ENCODE data around the gene RBBP8.
A peak's percentile ranks its signal among the peaks of the same experiment; 100 is the strongest.

Gene RBBP8

DNA sequence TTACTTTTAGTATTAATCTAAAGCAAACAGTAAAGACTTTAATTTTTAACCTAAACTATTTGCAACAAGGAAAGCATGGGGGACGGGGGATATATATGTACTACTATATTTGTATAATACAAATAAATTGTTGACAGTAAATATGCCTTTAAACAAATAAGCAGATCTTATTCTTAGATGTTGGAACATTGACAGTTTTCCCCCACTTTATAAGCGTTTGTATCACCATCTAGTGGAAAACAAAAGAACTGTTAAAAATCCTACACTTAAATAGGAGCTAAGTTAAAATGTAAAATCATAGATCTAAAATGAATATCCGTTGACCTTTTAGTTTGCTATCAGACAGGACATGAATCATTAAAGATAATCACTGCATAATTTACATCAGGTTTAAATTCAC lies 50.0 kb downstream of the RBBP8 start:
- H3K27me3 ChIP-seq (replicated peaks; ENCODE audit: control insufficient read depth, insufficient read depth, low read length), result no peaks in the 10 kb centered on the region
- DNase-seq (ENCODE audit: extremely low read depth, insufficient read length), result peak; percentile 10
- TF ChIP-seq CTCF (IDR thresholded peaks at IDR 0.05; ENCODE audit: insufficient read depth, low read length, poor library complexity, severe bottlenecking), result peak; percentile 43
- no peak overlapping the region for H3K4me3 ChIP-seq (replicated peaks; ENCODE audit: low read depth, low read length)
- H3K36me3 ChIP-seq (ENCODE audit: control insufficient read depth, insufficient read depth, low read length), result peaks cover 2% of the 10 kb centered on the region

- H3K27me3 ChIP-seq (replicated peaks; ENCODE audit: control insufficient read depth, insufficient read depth, low read length), result no peaks in the 10 kb centered on the region
- DNase-seq (ENCODE audit: extremely low read depth, insufficient read length), result no peak
- no peak for TF ChIP-seq CTCF (IDR thresholded peaks at IDR 0.05; ENCODE audit: insufficient read depth, low read length, poor library complexity, severe bottlenecking)
- H3K4me3 ChIP-seq (replicated peaks; ENCODE audit: low read depth, low read length), result no peak overlapping the region
- peaks cover 2% of the 10 kb centered on the region for H3K36me3 ChIP-seq (ENCODE audit: control insufficient read depth, insufficient read depth, low read length)
Observed at GRCh38 chr18:22985250-22985649, 52.1 kb downstream of the RBBP8 start.

- no peak overlapping the region for H3K4me3 ChIP-seq (replicated peaks; ENCODE audit: low read depth, low read length)
- no peaks in the 10 kb centered on the region for H3K27me3 ChIP-seq (replicated peaks; ENCODE audit: control insufficient read depth, insufficient read depth, low read length)
- TF ChIP-seq CTCF (IDR thresholded peaks at IDR 0.05; ENCODE audit: insufficient read depth, low read length, poor library complexity, severe bottlenecking), result no peak
- DNase-seq (ENCODE audit: extremely low read depth, insufficient read length), result no peak
- H3K36me3 ChIP-seq (ENCODE audit: control insufficient read depth, insufficient read depth, low read length), result peaks cover 2% of the 10 kb centered on the region
Observed at GRCh38 chr18:22987547-22988189, 54.5 kb downstream of the RBBP8 start.

- Histone ChIP-seq H3K27me3 (replicated peaks; ENCODE audit: control insufficient read depth, insufficient read depth, low read length) (no peaks in the 10 kb centered on the region), H3K4me3 (replicated peaks; ENCODE audit: low read depth, low read length) (no peak overlapping the region), H3K36me3 (ENCODE audit: control insufficient read depth, insufficient read depth, low read length) (peaks cover 3% of the 10 kb centered on the region)
- TF ChIP-seq CTCF (IDR thresholded peaks at IDR 0.05; ENCODE audit: insufficient read depth, low read length, poor library complexity, severe bottlenecking), result no peak
- DNase-seq (ENCODE audit: extremely low read depth, insufficient read length), result no peak
Observed at GRCh38 chr18:22988208-22988607, 55.1 kb downstream of the RBBP8 start.

- Histone ChIP-seq H3K4me3 (replicated peaks; ENCODE audit: low read depth, low read length) (no peak overlapping the region), H3K27me3 (replicated peaks; ENCODE audit: control insufficient read depth, insufficient read depth, low read length) (no peaks in the 10 kb centered on the region), H3K36me3 (ENCODE audit: control insufficient read depth, insufficient read depth, low read length) (no peaks in the 10 kb centered on the region; the same call in none of the 2 replicates)
- TF ChIP-seq CTCF (IDR thresholded peaks at IDR 0.05; ENCODE audit: insufficient read depth, low read length, poor library complexity, severe bottlenecking), result no peak
- no peak for DNase-seq (ENCODE audit: extremely low read depth, insufficient read length)
Observed at GRCh38 chr18:22998344-22998743, 65.2 kb downstream of the RBBP8 start.

GRCh38 chr18:22999212-22999611 lies 66.1 kb downstream of the RBBP8 start:
- Histone ChIP-seq H3K4me3 (replicated peaks; ENCODE audit: low read depth, low read length) (no peak overlapping the region), H3K36me3 (ENCODE audit: control insufficient read depth, insufficient read depth, low read length) (no peaks in the 10 kb centered on the region; the same call in none of the 2 replicates), H3K27me3 (replicated peaks; ENCODE audit: control insufficient read depth, insufficient read depth, low read length) (no peaks in the 10 kb centered on the region)
- TF ChIP-seq CTCF (IDR thresholded peaks at IDR 0.05; ENCODE audit: insufficient read depth, low read length, poor library complexity, severe bottlenecking), result no peak
- DNase-seq (ENCODE audit: extremely low read depth, insufficient read length), result no peak

Measured in GM06990 (cell line).